Fibroblast of skin of right biceps (primary cell): ENCODE results near the gene GCGR.
"Not testable (repeated sequence)": the region's sequence is repeated elsewhere in the genome, so short reads cannot be mapped to it uniquely, and the experiment has no call there.

Experiments used
- DNase-seq: peaks from one replicate; pipeline ENCODE4 v3.0.0-alpha.2; 2013

Gene GCGR

DNA sequence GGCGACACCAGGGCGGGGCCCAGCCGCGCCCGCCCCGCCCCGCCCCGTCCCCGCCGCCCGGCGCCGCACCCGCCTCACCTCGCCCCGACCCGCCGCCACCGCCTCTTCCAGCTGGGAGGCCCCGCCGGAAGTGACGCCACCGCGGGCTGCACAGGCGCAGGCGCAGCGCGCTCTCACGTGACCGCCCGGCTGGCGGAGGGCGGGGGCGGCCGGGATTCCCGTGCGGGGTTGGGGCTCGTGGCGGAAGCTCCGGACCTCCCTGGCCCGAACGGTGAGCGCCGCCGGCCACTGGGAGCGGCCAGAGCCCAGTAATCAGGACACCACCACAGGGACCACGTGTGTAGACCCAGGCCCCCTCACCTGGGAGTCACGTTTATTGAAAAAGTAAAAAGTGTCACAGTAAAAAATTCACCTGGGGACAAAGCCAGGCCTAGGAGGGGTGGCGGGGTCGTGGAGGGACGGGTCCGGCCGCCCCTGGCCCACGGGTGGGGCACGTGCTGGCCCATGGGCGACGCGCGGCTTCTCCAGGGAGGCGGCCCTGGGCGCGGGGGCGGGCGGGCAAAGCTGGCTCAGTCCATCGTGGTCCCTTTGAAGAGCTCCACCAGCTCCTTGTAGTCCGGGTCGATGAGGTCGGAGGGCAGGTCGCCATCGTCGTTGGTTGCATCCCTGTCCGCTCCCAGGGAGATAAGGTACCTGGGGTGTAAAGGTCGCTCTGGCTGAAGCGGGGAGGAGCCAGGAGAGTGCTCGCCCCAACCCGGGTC lies 29.4 kb downstream of the GCGR start, which contains the start of gene MCRIP1:
Gene MCRIP1, minus strand, starts transcription at position 132 of the 761 bp plus-strand sequence. CDS start 8,785 bp downstream, outside the sequence.
- peak; percentile 93 for DNase-seq

DNA sequence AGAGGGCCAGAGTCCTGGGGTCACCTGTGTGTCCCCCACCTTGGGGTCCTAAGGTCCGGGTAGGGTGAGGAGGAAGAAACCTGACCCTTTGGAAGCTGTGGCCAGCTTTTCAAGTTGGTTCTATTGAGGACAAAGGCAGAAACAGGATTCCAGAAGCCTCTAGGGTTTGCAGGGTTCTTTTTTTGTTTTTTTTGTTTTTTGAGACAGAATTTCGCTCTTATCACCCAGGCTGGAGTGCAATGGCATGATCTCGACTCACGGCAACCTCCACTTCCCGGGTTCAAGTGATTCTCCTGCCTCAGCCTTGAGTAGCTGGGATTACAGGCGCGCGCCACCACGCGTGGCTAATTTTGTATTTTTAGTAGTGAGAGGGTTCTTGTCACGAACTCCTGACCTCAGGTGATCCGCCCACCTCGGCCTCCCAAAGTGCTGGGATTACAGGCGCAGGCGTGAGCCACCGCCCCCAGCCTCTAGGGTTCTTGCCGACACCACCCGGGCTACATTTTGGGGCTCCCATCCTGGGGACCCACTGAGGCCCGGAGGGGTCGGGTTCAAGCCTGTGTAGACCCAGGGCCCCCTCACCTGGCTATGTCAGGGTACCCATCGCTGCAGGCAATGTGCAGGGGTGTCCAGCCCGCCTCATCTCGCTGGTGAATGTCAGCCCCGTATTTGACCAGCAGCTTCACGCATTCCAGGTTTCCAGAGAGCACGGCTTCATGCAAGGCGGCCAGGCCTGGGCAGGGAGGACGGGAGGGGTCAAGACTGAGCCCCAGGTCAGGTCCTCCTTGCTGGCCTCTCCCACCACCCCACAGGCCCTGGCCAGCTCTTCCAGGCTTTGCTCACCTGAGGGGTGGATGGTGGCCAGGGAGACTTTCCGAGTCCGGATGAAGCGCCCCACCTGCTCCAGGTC lies 30.2 kb downstream of the GCGR start:
- DNase-seq: no peak

DNA sequence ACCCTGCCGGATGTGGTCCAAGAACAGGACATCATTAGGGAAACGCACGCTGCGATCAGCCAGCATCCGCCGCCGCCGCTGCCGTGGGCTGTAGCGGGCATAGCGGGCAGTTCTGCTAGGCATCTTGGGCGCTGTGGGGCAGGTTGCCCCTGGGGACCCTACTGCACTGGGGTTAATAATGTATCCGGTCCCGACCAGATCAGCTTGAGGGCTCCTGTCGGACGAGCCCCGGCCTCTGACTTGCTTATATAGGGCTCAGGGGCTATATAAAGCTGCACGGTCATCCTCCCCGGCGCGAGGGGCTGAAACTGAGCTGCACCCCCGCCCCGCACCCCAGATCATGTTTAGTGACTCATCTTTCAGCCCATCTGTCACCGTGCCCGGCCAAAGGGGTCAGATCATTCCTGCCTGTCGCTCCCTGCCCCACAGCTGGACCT lies 30.9 kb downstream of the GCGR start, which contains the start of gene PPP1R27:
Gene PPP1R27, minus strand, starts transcription at position 220 of the 437 bp plus-strand sequence. Its CDS starts 97 bp downstream, at position 123.
- DNase-seq: no peak

DNA sequence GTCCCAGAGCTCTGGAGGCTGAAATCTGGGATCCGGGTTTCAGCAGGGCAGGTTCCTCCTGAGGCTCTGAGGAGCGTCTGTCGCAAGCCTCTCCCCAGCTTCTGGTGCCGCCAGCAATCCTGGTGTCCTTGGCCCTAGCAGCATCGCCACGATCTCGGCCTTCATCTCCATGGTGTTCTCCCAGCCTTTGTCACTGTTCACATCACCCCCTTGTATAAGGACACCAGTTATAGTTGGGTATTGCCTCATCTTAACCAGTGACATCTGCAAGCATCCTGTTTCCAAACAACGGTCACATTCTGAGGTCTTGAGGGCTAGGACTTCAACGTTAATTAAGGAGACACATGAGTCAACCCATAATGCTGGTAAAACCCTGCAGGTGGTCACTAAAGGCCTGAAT lies 33.7 kb downstream of the GCGR start:
- peak; percentile 12 for DNase-seq

DNA sequence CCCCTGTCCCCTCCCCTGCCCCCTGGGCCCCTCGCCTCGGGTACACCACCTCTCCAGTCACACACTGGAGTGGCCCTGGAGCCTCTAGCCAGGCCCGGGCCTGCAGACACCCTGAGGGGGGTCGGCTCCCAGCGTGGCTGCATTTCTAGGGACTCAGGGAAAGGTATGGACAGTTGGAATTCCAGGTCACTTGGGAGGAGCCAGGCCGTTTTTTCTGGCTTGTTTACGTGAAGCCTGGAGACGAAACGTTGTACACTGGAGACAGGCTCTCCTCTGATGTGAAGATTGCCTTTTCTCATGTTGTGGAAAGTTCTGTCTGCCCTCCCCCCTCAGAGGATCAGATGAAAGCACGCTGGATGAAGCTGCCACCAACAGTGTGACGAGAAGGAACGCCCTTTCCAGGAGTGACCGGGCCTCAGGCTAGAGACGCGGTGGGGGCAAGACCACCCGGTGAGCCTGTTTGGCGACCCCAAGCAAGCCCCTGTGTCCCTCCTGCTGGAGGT lies 34.9 kb downstream of the GCGR start:
- DNase-seq: no peak

DNA sequence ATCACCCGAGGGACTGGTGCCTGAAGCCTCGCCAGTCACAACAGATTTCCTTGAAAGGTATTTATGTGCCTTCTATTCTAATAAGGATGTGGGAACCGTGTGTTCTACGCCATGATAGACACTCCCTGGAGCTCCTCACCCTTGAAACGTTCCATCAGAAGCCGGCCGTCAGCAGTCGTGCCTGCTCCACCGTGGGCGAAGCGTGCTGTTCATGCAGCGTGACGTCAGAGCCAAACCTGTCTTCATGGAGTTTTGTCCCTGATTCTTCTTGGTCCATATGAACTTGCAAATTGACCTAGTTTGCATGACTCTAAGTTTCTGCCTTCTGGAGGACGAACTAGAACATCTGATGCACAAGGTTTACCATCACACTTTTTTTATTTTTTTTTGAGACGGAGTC lies 35.4 kb downstream of the GCGR start:
- no peak for DNase-seq

DNA sequence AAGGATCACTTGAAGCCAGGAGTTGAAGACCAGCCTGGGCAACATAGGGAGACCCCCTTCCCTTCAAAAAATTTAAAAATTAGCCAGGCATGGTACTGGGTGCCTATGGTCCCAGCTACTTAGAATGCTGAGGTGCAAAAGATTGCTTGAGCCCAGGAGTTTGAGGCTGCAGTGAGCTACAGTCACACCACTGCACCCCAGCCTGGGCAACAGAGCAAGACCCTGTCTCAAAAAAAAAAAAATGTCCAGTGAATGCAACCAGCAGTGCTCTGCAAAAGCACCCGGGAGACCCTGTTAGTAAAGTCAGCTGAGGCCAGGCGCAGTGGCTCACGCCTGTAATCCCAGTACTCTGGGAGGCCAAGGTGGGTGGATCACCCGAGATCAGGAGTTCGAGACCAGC lies 36.1 kb downstream of the GCGR start:
- DNase-seq: not testable (repeated sequence)

DNA sequence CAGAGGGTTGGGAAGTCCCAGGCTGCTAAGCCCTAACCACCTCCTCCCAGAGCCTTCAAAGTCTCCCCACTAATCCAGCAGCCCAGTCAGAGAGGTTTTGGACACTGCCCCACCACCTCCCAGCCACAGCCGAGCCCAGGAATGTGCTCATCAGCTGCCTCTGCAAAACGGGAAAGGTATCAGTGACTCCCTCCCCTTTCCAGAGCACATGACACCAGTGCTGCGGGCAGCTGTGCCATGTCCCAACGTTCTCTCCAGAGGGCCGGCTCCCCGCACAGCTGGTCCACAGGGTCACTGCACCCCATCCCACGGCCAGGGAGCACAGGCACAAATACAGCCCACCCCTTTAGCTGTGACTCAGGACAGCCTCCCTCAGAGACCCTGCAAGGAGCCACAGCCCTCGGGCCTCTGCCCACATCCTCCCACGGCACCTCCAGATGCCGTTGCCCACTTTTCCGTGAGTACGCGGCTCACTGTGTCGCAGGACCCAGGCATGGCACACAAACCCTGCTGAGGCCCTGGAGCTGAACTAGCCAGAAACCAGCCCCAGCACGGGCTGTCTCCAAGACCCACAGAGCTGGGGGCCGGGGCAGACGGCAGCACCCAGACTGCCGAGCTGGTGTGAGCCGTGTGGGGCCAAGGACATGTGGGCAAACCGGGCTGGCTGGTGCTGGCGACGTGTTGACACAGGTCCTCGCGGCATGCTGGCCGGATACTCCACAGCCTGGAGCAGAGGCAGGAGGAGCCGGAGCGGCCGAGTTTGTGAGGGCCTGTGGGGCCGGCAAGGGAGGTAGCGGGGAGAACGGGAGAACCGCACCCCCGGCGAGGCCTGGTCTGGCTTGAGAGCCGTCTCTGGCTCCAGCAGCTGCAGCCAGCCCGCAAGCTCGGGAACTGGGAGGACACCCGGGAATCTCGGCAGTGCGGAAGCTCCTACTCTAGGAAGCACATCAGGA lies 37.2 kb downstream of the GCGR start:
- no peak for DNase-seq

DNA sequence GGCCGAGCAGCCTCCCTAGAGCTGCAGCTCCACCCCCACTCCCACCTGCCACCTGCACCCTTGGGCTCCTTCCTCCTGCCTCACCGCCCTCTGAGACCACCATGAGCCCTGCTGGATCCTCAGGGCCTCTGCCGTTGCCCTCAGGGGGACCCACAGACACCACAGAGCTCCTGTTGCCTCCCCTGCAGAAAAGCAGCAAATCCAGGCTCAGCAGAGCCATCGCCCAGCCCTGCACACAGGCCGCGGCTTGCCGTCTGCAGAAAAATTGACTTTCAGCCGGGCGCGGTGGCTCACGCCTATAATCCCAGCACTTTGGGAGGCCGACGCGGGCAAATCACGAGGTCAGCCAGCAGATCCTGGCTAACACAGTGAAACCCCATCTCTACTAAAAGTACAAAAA lies 37.9 kb downstream of the GCGR start:
- DNase-seq: no peak

DNA sequence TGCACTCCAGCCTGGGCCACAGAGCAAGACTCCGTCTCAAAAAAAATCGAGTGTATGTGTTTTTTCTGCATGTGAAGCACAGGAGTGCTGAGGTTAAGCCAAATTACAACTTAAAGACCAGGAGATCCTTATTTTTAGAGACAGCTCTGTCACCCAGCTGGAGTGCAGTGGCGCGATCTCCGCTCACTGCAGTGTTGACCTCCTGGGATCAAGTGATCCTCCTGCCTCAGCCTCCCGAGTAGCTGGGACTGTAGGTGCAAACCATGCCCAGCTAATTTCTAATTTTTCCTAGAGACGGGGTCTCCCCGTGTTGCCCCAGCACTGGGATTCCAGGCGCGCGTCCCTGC lies 38.4 kb downstream of the GCGR start:
- DNase-seq: no peak

DNA sequence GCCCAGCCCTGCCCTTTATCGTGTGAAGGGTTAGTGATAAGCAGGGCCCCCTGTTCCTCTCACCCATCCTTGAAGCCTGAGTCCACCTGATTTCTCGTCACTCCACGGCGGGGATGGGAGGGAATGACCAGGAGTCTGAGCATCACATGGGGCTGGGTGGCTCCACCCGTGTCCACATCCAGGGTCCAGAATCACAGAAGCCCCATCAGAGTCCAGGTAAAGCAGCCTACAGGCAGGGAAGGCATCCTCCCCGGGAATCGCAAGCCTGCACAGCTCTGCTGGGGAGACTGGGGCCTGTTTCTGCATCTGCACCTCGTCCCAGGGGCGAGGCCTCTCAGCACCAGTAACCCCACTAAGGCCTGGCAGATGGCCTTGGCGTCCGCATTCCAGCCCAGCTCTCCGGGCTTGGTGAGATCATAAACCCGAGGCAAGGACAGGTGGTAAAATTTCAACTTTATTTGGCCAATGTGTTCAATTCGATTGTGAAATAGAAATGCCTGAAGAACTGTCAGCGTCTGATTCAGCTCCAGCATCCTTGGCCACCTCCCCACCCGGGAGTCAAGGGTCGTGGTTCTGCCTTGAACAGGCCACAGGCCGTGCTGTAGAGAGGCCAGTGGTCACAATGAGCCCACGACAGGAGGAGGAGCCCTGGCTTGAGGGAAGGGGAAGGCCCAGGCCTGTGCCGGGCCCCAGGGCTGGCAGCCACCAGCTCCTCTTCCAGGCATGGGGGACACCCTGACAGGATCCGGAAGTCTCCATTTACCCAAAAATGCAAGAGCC lies 39.0 kb downstream of the GCGR start:
- DNase-seq: no peak

DNA sequence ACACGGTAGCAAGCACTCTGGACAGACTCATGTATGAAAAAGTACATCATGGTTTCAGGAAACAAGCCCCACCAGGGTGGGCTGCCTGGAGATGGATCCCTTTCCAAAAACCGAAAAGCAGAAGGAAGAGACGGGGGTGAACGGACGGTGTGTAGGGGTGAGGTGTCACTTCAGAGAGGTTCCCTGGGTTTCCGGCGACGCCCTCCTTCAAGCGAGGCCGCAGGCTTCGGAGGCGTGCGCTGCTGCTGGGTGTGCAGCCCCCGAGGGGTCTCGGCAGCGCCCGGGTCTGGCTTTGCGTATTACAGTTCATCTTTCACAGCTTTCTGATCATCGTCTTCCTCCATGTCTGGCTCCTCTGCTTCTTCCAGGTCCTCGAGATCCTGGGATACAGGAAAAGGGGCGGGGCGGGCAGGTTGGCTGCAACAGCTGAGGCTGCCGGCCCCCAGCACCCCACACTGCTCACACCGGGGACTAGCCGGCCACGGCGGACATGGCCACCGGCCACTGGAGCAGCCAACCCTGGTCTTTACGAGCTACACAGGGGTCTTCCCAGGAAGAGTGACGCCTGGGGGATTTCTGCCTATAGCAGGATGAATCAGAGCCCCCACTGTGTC lies 39.9 kb downstream of the GCGR start:
- no peak for DNase-seq

DNA sequence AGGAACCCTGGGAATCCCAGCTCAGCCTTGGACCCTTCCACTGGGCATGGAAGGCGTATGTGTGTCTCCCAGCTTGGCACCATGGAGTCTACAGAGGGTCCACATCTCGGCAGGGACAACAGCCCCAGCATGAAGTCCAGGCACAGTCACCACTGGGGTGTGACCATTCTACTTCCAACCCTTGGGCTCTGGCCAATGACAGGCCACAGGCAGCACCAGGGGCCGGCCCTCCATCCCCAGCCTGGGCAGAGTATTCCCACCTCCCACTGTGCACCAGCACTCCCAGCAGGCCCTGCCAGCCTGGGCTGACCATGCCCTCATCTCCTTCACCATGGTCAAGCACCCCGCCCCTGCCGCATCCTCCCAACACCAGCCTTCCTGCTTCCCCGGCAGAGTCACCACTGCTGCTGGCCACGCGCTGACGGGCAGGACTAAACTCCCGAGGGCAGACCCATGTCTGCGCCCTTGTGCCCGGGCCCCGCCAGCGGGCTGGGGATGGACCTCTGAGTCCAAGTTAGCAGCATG lies 40.4 kb downstream of the GCGR start:
- DNase-seq: no peak

DNA sequence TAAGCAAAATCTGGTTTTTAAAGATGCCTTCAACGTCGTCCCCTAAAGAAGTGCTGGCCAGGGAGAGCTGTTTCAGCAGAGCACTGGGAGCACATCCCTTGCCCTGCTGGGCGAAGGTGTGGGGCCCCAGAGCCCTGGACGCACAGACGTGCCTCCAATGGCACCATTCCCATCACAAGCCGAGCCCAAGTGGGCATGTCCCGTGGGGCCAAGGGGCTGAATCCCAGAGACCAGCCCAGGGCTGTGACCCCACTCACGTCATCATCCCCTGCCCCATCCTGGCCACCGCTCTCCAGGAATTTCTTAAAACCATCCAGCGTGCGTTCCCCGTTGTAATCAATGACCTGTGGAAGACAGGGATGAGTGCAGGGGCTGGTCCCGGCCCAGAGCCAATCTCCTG lies 40.9 kb downstream of the GCGR start:
- DNase-seq: no peak

DNA sequence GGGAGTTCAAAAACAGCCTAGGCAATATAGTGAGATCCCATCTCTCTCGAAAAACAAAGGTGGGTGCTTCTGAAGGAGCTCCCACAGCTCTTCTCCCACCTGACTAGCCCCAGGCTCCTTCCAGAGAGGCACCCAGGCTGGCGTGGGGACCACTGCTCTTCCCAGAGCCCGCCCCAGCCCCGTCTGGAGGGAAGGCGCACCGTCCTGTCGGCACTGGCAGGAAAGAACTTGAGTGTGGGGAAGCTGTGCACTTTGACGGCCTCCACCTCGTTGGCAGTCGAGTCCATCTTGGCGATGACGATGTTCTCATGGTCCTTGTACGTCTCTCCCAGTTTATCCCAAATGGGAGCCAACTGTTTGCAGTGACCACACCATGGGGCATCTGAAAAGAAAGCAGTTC lies 41.4 kb downstream of the GCGR start:
- DNase-seq: no peak

DNA sequence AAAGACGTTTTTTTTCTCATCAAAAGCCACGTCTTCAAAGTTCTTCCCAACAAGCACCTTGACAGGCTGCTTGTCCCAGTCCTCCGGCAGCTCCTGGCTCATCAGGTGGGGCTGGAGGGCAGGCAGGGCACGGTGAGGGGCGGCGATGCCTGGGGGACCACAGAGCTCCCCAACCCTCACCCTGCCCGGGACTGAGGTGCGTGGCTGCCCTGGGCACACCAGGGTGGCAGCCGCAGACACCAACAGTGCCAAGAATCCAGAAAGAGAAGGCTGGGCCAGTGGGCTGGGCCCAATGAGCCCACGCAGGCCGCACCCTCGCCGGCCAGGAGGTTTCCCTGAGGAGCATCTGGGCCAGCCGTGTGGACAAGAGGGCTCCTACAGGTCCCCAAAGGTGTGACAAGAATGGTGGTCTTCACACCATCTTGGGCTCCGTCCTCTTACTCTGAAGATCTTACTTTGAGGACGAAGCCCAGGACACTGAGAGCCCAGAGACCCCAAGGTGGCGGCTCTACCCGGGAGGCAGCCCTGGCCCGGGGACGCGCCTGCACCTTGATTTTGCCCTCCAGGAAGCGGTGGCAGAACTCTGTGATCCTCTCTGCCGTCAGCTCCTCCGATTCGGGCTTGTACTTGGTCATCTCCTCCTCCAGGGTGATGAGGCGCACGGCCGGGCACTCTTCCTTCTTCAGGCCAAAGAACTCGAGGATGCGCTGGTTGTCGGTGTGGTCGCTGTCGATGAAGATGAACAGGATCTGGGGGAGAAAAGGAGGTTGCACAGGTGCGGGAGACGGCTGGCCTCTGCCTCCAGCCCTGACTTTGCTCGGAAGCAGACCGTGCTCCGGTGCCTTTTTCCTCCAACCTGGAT lies 42.2 kb downstream of the GCGR start:
- DNase-seq: no peak

DNA sequence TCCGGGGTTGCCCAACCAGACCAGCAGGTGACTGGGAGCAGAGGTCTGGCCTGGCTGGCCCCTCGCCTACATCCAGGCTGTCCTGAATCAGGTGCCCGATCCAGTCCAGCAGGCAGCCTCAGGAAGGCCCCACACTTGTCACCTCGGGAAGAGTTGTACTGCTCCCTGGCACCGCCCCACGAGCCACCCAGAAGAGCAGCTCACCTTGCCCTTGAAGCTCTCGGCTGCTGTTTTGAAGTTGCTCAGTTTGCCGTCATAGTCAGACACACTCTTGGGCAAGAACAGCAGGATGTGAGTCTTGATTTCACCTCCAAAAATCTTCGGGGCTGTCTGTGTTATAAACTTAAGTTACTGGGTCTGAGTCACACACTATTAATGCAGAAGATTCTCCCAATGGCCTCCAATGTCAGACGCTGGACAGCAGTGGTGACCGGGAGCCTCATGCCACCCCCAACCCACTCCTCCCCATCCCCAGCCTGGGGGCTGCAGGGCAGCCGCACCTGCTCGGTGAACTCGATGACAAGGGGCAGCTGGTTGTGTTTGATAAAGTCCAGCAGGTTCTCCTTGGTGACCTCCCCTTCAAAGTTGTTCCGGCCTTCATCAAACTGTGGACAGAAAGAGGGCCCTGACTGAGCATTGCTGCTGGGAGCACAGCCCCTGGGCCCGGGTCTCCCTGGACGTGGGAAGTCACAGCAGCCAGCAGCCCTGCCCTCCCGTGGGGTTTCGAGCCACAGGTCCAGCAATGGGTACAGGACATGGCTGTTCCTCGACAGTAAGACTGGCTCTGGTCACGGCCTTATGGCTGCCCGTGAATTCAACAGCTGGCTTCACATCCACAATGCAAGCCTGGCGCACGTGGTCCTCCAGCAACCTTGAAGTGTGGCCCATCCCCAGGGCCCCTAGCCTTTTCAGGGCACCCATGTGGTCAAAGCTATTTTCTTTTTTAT lies 43.1 kb downstream of the GCGR start:
- DNase-seq: no peak

DNA sequence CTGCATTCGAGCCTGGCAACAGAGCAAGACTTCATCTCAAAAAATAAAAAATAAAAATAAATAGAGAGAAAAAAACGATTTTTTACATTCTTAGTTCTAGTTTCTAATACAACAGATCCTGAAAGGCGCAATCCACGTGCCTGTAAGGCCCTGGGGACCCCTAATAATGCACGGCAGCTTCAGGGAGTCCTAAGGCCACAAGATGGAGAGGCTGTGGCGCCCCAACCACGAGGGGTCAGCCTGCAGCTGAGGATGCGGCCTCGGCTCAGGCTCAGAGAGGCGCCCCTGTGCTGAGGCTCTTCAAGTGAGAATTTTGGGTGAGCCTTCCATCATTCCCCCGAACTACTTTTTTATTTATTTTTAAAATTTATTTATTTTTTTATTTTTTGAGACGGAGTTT lies 45.5 kb downstream of the GCGR start:
- no peak for DNase-seq

DNA sequence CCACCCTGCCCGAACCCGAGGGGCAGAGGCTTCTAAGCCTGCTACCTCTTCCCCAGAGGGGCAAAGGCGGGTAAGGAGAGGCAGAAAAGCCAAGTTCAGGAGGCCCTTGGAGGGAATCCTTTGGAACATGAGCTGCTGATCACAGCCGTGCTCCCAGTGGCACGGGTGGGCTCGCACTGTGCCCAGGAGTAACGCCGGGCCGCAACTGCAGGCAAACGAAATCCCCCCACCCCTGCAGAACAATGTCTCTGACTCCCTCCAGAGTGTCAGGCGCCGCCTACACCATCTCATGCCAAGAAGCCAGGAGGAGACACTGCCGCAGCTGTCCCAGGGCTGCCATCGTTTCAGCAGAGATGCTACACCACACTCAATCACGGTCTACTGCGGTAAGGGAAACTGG lies 47.5 kb downstream of the GCGR start:
- DNase-seq: no peak
